CD8-positive, alpha-beta memory T cell (primary cell): ENCODE results near the gene LRRC37A. TPM values are rescaled to one million over a fixed set of nuclear protein-coding genes. Genes with fewer than 3 reads are reported as not detected.
A peak's percentile ranks its signal among the peaks of the same experiment; 100 is the strongest.
"Not testable (repeated sequence)": the region's sequence is repeated elsewhere in the genome, so short reads cannot be mapped to it uniquely, and the experiment has no call there.

Experiments
- CTCF ChIA-PET: fragments of 350-600 bp; sonication (Branson Sonifier 250); formaldehyde crosslinking; loops from one replicate; lab custom pipeline; 2021; ENCODE audit warnings: antibody characterized with exemption; lab: Charles Lee
- POLR2A ChIA-PET: fragments of 350-600 bp; sonication (Branson Sonifier 250); formaldehyde crosslinking; loops from one replicate; lab custom pipeline; 2021; ENCODE audit warnings: antibody characterized with exemption; lab: Charles Lee
- DNase-seq, 5 donors: peaks; one replicate each; pipeline versions ENCODE4 v3.0.0 to v3.0.0-alpha.2; 2020 to 2022; ENCODE audit warnings: mixed read lengths in 1 of 5
- H3K27ac ChIP-seq: one replicate; pipeline ENCODE4 v1.7.0; 2013; ENCODE audit warnings: low read depth, mild to moderate bottlenecking, low read length, moderate library complexity
- H3K27me3 ChIP-seq: 2 replicates; pipeline ENCODE4 v1.7.0; 2013; ENCODE audit warnings: low read length, mild to moderate bottlenecking; ENCODE audit not compliant: insufficient read depth, poor library complexity, severe bottlenecking
- H3K36me3 ChIP-seq: 2 replicates; pipeline ENCODE4 v1.7.0; 2013; ENCODE audit warnings: mild to moderate bottlenecking, low read length, moderate library complexity; ENCODE audit not compliant: insufficient read depth
- H3K4me1 ChIP-seq: 2 replicates; pipeline ENCODE4 v1.7.0; 2013; ENCODE audit warnings: mild to moderate bottlenecking, low read length, moderate library complexity; ENCODE audit not compliant: insufficient read depth
- H3K4me3 ChIP-seq: 2 replicates; pipeline ENCODE4 v1.7.0; 2013; ENCODE audit warnings: mild to moderate bottlenecking, low read length
- H3K9me3 ChIP-seq: 2 replicates; pipeline ENCODE4 v1.7.0; 2013; ENCODE audit warnings: mild to moderate bottlenecking, low read length
- H3K27ac Mint-ChIP-seq, 8 donors: one replicate each; pipeline ENCODE4 v1.8.0; 2020 to 2021; ENCODE audit warnings: mixed read lengths in 8 of 8, mild to moderate bottlenecking in 6 of 8, inconsistent platforms in 3 of 8, moderate library complexity in 3 of 8
- H3K27me3 Mint-ChIP-seq, 2 donors: one replicate each; pipeline ENCODE4 v1.8.0; 2020 to 2021; ENCODE audit warnings: mixed read lengths in 2 of 2, mild to moderate bottlenecking in 1 of 2, moderate library complexity in 1 of 2
- H3K36me3 Mint-ChIP-seq, 3 donors: one replicate each; pipeline ENCODE4 v1.8.0; 2020 to 2021; ENCODE audit warnings: mixed read lengths in 3 of 3, inconsistent platforms in 1 of 3, mild to moderate bottlenecking in 1 of 3
- H3K4me1 Mint-ChIP-seq, 3 donors: one replicate each; pipeline ENCODE4 v1.8.0; 2020 to 2021; ENCODE audit warnings: mixed read lengths in 3 of 3, inconsistent platforms in 1 of 3, mild to moderate bottlenecking in 1 of 3
- H3K4me3 Mint-ChIP-seq, 7 donors: one replicate each; pipeline ENCODE4 v1.8.0; 2020 to 2021; ENCODE audit warnings: mixed read lengths in 7 of 7, mild to moderate bottlenecking in 6 of 7, moderate library complexity in 4 of 7, inconsistent platforms in 2 of 7
- H3K9me3 Mint-ChIP-seq, 5 donors: one replicate each; pipeline ENCODE4 v1.8.0; 2020 to 2022; ENCODE audit warnings: mixed read lengths in 5 of 5, mild to moderate bottlenecking in 3 of 5, moderate library complexity in 2 of 5, inconsistent platforms in 1 of 5
- polyA plus RNA-seq: library from polyadenylated mRNA; unstranded; fragments of 300-500 nt; fragmentation: Illumina TruSeq; gene quantifications from one replicate; pipeline ENCODE4 v1.2.3, GENCODE V29; 2021
- total RNA-seq, 2 experiments: library from RNA; stranded (reverse); gene quantifications; one replicate each; pipeline ENCODE4 v1.2.3, GENCODE V29; 2021

Gene LRRC37A
- total and polyA plus RNA-seq, 3 experiments from 2014 or later = 1.1 to 2.5 (median 2.4) TPM

DNA sequence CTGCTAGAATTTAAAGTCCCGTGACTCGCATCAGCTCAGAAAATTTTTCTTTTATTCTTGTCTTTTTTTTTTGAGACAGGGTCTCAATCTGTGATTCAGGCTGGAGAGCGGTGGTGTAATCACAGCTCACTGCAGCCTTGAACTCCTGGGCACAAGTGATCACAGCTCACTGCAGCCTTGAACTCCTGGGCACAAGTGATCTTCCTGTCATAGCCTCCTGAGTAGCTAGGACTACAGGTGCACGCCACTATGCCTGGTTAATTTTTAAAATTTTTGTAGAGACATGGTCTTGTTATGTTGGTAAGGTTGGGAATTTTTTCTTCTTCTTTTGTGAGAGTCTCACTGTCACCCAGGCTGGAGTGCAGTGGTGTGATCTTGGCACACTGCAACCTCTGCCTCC is 13.6 kb upstream of the LRRC37A start:
- H3K4me1 ChIP-seq, H3K27me3 Mint-ChIP-seq, H3K9me3 ChIP-seq, H3K27me3 ChIP-seq, H3K27ac Mint-ChIP-seq, CTCF ChIA-PET, H3K4me3 ChIP-seq, H3K36me3 Mint-ChIP-seq, H3K36me3 ChIP-seq, H3K4me3 Mint-ChIP-seq, H3K27ac ChIP-seq, POLR2A ChIA-PET, DNase-seq, H3K9me3 Mint-ChIP-seq: not testable (repeated sequence)
- H3K4me1 Mint-ChIP-seq = peaks cover 1 to 17% (median 6%) of the 10 kb centered on the region in 3 donors

GRCh38 chr17:46282635-46283034 is 12.3 kb upstream of the LRRC37A start:
- H3K4me1 ChIP-seq, H3K27ac ChIP-seq, DNase-seq, H3K4me3 ChIP-seq, H3K27me3 Mint-ChIP-seq, H3K36me3 ChIP-seq, H3K36me3 Mint-ChIP-seq, H3K27me3 ChIP-seq, POLR2A ChIA-PET, H3K4me3 Mint-ChIP-seq, H3K9me3 Mint-ChIP-seq, H3K27ac Mint-ChIP-seq, H3K9me3 ChIP-seq, CTCF ChIA-PET: not testable (repeated sequence)
- H3K4me1 Mint-ChIP-seq = peaks cover 1 to 24% (median 12%) of the 10 kb centered on the region in 3 donors

- Mint-ChIP-seq H3K4me3 (peak overlapping the region in 1 of 7 donors; percentile 10), H3K27ac (peak overlapping the region in 2 of 8 donors; percentile 48 to 51), H3K4me1 (peaks cover 1 to 24% (median 12%) of the 10 kb centered on the region in 3 donors)
- H3K4me1 ChIP-seq, H3K4me3 ChIP-seq, H3K9me3 Mint-ChIP-seq, H3K27ac ChIP-seq, CTCF ChIA-PET, H3K36me3 ChIP-seq, H3K36me3 Mint-ChIP-seq, H3K27me3 ChIP-seq, POLR2A ChIA-PET, H3K27me3 Mint-ChIP-seq, H3K9me3 ChIP-seq: not testable (repeated sequence)
- DNase-seq = peak in 1 of 5 donors; percentile 56
Observed at GRCh38 chr17:46284467-46284866, 10.5 kb upstream of the LRRC37A start.

- CTCF ChIA-PET = interaction anchor here (0.9 to 3.7 kb wide), 2 partner anchors 7 to 284 kb away, joined by 3 to 11 read pairs; no protein-coding TSS in a partner anchor
- H3K27me3 Mint-ChIP-seq, H3K4me3 ChIP-seq, H3K4me3 Mint-ChIP-seq, H3K9me3 ChIP-seq, POLR2A ChIA-PET, H3K36me3 Mint-ChIP-seq, H3K9me3 Mint-ChIP-seq, H3K36me3 ChIP-seq, H3K27ac ChIP-seq, H3K27ac Mint-ChIP-seq, H3K4me1 ChIP-seq, H3K27me3 ChIP-seq: not testable (repeated sequence)
- peak in 1 of 5 donors; percentile 9 for DNase-seq
- H3K4me1 Mint-ChIP-seq = peaks cover 1 to 24% (median 12%) of the 10 kb centered on the region in 3 donors
Observed at GRCh38 chr17:46285500-46285899, 9.4 kb upstream of the LRRC37A start.

GRCh38 chr17:46286764-46287221 is 8.1 kb upstream of the LRRC37A start:
- Mint-ChIP-seq H3K27ac (peak overlapping the region in 3 of 8 donors; percentile 1 to 37 (median 1)), H3K4me1 (peaks cover 1 to 29% (median 12%) of the 10 kb centered on the region in 3 donors)
- H3K36me3 Mint-ChIP-seq, POLR2A ChIA-PET, H3K4me3 Mint-ChIP-seq, H3K4me1 ChIP-seq, H3K36me3 ChIP-seq, H3K27me3 Mint-ChIP-seq, H3K9me3 Mint-ChIP-seq, H3K4me3 ChIP-seq, H3K27ac ChIP-seq, H3K27me3 ChIP-seq, H3K9me3 ChIP-seq: not testable (repeated sequence)
- CTCF ChIA-PET = interaction anchor here (0.7 to 3.7 kb wide), 5 partner anchors 9 to 286 kb away, joined by 3 to 11 read pairs (median 3); no protein-coding TSS in a partner anchor
- peak; percentile 49 to 74 (median 60) for DNase-seq

- POLR2A ChIA-PET = interaction anchor here (0.6 kb wide), 1 partner anchor 95 kb away, joined by 3 read pairs; the partner anchor contains the start of gene KANSL1
Observed at GRCh38 chr17:46287587-46287986, 7.3 kb upstream of the LRRC37A start.

GRCh38 chr17:46290906-46291546 is 3.9 kb upstream of the LRRC37A start:
- POLR2A ChIA-PET, H3K27ac ChIP-seq, H3K4me1 ChIP-seq, H3K9me3 Mint-ChIP-seq, H3K9me3 ChIP-seq, H3K36me3 ChIP-seq, CTCF ChIA-PET, H3K27me3 ChIP-seq, H3K4me3 ChIP-seq, DNase-seq, H3K27me3 Mint-ChIP-seq, H3K36me3 Mint-ChIP-seq: not testable (repeated sequence)
- H3K27ac Mint-ChIP-seq = peak overlapping the region in 3 of 8 donors; percentile 32 to 74 (median 44)
- peaks cover 0 to 11% (median 6%) of the 10 kb centered on the region in 3 donors for H3K4me1 Mint-ChIP-seq
- H3K4me3 Mint-ChIP-seq = peak overlapping the region in 1 of 7 donors; percentile 78

More at GRCh38 chr17:46287587-46287986, 7.3 kb upstream of the LRRC37A start:
- H3K4me3 Mint-ChIP-seq, H3K4me3 ChIP-seq, H3K27me3 Mint-ChIP-seq, DNase-seq, H3K9me3 Mint-ChIP-seq, H3K27ac Mint-ChIP-seq, H3K9me3 ChIP-seq, H3K27me3 ChIP-seq, H3K4me1 ChIP-seq, H3K27ac ChIP-seq, H3K36me3 Mint-ChIP-seq, H3K36me3 ChIP-seq: not testable (repeated sequence)
- CTCF ChIA-PET = interaction anchor here (3.7 kb wide), 1 partner anchor 286 kb away, joined by 11 read pairs; no protein-coding TSS in a partner anchor
- H3K4me1 Mint-ChIP-seq = peaks cover 1 to 29% (median 12%) of the 10 kb centered on the region in 3 donors

DNA sequence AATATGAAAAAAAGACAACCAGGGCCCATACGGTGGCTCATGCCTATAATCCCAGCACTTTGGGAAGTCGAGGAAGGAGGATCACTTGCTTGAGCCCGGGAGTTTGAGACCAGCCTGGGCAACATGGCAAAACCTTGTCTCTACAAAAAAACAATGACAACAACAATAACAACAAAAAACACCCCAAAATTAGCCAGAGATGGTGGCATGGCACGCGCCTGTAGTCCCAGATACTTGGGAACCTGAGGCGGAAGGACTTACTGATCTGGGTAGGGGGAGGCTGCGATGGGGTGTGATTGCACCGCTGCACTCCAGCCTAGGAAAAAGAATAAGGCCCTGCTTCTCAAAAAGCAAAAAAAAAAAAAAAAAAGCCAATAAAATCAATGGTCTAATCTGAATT is 3.3 kb upstream of the LRRC37A start:
- DNase-seq, H3K27me3 ChIP-seq, H3K27me3 Mint-ChIP-seq, H3K4me1 ChIP-seq, H3K4me3 ChIP-seq, H3K27ac ChIP-seq, H3K9me3 ChIP-seq, H3K9me3 Mint-ChIP-seq, POLR2A ChIA-PET, CTCF ChIA-PET, H3K36me3 Mint-ChIP-seq, H3K4me1 Mint-ChIP-seq, H3K36me3 ChIP-seq: not testable (repeated sequence)
- H3K4me3 Mint-ChIP-seq = peak overlapping the region in 1 of 7 donors; percentile 78
- H3K27ac Mint-ChIP-seq = peak overlapping the region in 3 of 8 donors; percentile 32 to 74 (median 44)
